Measurements from ENCODE around the gene POU2AF1.

Gene POU2AF1

DNA sequence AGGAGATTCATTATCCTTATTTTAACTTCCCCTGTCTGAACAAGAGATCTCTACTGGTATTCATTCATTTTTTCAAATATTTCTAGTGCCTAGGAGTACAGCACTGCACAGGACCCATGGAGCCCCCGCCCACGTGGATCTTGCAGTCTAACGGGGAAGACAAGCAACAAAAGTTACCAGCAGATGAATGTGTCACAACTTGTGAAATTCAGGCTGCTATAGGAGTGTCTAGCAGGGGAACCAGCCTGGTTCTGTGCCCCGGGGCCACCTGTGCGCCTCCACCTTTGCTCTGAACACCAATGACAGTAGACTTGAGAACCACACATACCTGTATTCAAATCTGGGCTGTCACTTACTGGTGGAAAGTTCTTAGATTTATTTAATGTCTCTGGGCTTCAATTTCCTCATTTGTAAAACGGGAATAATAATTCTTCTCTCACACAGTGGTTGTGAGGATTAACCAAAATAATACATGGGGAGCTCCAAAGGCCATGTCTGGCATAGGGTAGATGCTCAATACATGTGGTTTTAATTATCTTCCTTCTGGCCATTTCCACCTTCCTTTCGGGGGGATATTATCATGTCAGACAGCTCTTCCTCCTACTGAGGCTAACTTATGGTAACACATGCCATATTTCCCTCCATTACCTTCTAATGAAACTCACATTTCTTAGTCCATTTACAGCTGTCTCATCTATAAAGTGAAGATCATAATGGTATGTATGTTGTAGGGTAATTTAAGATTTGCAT is 17.8 kb downstream of the POU2AF1 start:
- DNase-seq (ENCODE audit: low read depth in 2 of 2) = no peak

GRCh38 chr11:111360150-111361043 is 18.7 kb downstream of the POU2AF1 start:
- no peak for DNase-seq (ENCODE audit: low read depth in 2 of 2)

GRCh38 chr11:111359223-111360149 is 19.6 kb downstream of the POU2AF1 start:
- no peak for DNase-seq (ENCODE audit: low read depth in 2 of 2)

DNA sequence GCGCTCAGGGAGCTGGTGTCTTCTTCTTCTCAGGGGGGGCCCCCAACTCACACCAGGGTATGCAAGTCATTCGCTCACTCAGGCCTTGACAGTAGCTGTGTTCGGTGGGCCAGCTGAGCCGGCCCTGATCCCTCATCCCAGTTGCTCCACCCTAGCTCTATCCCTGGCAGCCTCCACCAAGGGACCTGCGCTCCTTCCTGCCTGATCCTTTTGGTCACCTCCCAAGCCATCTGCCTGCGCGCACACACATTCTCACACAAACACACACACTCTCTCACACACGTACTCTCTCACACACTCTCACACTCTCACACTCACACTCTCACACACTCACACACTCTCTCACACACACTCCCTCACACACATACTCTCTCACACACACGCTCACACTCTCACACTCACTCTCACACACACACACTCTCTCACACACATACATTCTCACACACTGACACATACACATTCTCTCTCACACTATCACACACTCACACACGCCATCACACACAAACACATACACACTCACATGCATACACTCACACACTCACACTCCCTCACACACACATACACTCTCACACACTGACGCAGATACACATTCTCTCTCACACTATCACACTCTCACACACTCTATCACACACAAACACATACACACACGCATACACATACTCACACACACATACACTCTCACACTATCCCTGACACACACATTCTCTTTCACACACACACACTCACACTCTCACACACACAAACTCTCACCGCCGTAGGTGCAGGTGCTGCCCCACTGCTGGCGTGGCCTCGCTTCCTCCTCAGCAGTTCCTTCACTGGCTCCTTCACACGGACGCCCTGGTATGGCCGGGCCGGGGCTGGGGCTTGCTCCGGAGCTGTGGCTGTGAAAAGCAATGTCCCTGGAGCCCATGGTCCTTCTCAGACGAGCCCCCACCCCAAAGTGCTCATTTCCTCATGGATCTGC is 20.8 kb downstream of the POU2AF1 start:
- DNase-seq (ENCODE audit: low read depth in 2 of 2) = no peak

DNA sequence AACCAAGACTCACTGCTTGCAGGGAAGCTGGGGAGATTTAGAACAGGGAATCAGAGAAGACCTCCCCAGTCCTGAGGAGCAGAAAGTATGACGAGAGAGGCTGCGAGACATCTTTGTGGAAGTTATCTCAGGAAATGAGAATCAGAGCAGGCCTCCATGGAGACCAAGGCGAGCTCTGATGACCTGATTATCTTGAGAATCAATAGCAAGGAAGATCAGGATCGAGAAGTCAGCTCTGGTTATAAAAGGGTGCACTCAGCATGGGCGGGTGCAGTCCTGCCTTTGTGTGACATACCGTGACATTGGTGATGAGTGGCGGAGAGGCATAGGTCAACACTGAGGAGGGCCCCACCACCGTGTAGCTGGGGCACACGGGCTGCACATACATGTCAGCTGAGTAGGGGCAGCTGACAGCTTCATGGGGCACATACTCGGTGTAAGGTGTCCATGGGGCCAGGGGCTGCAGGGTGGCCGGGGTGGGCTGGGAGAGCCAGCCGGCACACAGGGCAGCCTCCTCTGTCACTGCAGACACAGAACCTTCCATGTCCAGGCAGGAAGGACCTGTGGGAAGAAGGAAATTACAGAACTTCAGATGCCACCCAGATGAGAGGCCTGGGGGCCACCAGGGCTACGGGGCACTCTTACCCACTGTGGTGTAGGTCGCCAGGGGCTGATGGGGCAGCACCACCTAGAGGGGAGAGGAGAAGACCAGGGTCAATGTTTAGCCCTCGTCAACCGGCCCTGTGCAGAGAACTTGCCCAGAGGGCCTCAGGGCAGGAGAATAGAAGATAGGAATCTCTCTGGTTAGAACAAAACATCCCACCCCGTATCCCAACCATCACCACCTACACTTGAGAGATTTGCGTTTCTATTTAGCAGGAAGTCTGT is 21.7 kb downstream of the POU2AF1 start:
- DNase-seq (ENCODE audit: low read depth in 2 of 2) = no peak

DNA sequence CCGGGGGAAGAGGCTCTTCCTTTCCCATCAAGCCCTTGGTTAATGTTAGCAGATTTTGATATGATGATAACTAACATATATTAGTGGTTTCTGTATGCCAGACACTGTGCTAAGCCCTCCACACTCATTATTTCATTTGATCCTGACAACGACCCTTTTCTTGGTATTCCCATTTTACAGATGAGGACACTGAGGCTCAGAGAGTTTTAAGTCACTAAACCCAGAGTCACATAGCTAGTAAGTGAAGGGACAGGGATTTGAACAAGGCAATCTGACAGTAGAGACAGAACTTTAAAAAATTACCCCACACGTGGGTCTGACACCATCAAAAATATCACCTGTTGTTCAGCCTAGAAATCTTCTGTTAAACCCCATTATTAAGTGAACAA is 22.4 kb downstream of the POU2AF1 start:
- no peak for DNase-seq (ENCODE audit: low read depth in 2 of 2)

GRCh38 chr11:111355956-111356659 is 23.0 kb downstream of the POU2AF1 start:
- no peak for DNase-seq (ENCODE audit: low read depth in 2 of 2)

- DNase-seq (ENCODE audit: low read depth in 2 of 2) = no peak
These were observed 24.0 kb downstream of the POU2AF1 start for GRCh38 chr11:111355101-111355500.

GRCh38 chr11:111354601-111354891 is 24.5 kb downstream of the POU2AF1 start:
- no peak for DNase-seq (ENCODE audit: low read depth in 2 of 2)

- no peak for DNase-seq (ENCODE audit: low read depth in 2 of 2)
These were observed 25.1 kb downstream of the POU2AF1 start for GRCh38 chr11:111353776-111354600.

DNA sequence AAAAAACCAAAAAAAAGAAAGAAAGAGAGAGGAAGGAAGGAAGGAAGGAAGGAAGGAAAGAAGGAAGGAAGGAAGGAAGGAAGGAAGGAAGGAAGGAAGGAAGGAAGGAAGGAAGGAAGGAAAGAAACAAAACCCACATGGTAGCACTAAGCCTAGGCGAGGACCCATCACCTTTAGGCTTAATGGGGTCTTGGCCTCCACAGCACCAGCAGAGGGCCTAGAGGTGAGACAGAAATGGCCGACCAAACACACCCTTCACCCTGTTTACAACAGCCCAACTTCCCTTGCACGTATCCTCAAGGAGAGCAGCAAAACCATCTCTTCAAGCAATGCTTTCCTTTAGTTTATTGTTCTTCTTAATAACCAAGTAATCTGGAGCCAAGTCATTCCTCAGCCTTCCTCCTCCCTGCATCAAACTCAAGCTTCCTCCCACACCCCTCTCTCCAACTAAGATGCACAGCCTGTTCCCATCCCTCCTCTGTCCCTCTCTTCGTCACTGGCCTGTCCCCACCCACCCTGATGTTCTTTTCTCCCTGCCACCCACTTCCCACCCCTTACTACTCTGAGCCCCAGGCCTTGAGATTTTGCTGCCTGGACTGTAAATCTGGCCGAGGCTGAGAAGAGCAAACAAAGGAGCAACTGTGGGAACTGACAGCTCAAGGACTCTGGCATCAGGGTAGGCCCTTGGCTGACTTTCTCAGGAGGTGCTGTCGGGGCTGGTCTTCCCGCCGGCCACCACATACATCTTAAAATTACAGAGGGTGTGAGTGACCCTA is 26.0 kb downstream of the POU2AF1 start:
- no peak for DNase-seq (ENCODE audit: low read depth in 2 of 2)

DNA sequence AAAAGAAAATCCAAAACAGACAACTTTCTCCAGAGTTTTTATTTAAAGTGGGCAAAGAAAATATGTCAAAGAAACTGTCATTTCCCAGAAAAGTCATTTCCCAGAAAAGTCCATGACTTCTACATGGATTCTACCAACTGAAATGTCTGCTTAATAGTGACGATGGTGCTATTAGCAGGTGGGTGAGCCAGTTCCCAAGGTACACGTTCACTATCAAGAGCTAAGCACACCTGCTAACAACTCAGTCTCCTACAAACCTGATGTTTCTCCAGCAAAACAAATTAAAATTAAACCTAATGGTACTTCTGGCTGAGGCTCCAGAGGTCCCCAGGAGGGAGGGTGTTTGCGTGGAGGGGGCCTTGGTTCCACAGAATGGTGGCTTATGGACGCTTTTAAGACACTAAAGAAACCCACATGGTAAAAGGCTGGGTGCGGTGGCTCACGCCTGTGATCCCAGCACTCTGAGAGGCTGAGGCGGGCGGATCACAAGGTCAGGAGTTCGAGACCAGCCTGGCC is 26.8 kb downstream of the POU2AF1 start:
- no peak for DNase-seq (ENCODE audit: low read depth in 2 of 2)

DNA sequence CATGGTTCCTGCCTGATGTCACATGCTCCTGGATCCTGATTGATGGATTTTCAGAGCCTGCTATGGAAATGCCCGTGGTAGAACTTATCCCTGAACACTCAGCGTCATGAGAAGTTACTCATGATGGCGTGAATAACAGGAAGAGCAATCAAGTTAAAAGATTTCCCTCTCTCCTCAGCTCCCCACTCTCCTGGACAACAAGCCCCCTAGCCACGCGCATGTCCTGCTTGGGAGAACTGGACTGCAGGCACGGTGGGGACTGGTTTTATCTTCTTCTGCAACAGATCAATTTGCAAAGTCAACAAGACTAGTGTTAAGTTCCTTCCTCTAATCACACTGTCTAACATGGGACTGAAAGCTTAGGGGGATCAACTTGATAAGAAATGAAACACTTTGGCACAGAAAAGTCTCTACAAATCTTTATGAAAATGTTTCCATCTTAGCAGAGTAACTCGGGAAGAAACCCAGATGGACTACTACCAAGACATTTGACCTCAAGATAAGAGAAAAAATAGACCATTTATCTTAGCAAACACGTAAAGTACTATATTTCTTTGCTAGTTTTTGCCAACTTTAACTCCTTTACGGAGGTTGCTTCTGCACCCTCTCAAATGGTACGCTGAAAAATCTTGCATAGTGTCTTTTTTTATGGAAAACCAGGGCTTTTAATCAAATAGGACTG is 27.6 kb downstream of the POU2AF1 start:
- DNase-seq (ENCODE audit: low read depth in 2 of 2) = no peak

GRCh38 chr11:111350811-111351210 is 28.3 kb downstream of the POU2AF1 start:
- DNase-seq (ENCODE audit: low read depth in 2 of 2) = no peak

DNA sequence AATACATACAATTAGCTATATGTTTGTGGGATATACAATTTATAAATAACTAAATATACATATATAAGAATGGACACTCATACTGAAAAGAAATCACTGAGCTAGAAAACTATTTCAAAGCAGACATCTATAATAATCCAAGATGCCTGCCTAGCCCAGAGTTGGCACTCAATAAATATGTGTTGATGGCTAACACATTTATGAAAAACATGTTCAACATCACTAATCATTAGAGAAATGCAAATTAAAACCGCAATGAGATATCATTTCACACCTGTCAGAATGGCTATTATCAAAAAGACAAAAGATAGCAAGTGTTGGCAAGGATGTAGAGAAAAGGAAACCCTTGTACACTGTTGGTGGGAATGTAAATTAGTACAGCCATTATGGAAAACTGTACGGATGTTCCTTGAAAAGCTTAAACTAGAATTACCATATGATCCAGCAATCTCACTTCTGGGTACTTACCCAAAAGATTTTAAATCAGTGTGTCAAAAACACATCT is 29.8 kb downstream of the POU2AF1 start:
- no peak for DNase-seq (ENCODE audit: low read depth in 2 of 2)

- DNase-seq (ENCODE audit: low read depth in 2 of 2) = no peak
These were observed 30.9 kb downstream of the POU2AF1 start for GRCh38 chr11:111348147-111348546.

- DNase-seq (ENCODE audit: low read depth in 2 of 2) = no peak
These were observed 31.4 kb downstream of the POU2AF1 start for GRCh38 chr11:111347723-111348115.
